ENCODE measurements around the gene GAL3ST2.
A peak's percentile ranks its signal among the peaks of the same experiment; 100 is the strongest.

Gene GAL3ST2

GRCh38 chr2:241767464-241768250 is 9.0 kb upstream of the GAL3ST2 start:
- peak; percentile 13 for DNase-seq (ENCODE audit: low spot score)
- in situ Hi-C loops (cut with MboI; ENCODE audit: low pct_unique_long_range_greater_than_20kb, low sequenced_read_pairs, unreplicated experiment), result no loop called here
- TF ChIP-seq, protein P1, sequence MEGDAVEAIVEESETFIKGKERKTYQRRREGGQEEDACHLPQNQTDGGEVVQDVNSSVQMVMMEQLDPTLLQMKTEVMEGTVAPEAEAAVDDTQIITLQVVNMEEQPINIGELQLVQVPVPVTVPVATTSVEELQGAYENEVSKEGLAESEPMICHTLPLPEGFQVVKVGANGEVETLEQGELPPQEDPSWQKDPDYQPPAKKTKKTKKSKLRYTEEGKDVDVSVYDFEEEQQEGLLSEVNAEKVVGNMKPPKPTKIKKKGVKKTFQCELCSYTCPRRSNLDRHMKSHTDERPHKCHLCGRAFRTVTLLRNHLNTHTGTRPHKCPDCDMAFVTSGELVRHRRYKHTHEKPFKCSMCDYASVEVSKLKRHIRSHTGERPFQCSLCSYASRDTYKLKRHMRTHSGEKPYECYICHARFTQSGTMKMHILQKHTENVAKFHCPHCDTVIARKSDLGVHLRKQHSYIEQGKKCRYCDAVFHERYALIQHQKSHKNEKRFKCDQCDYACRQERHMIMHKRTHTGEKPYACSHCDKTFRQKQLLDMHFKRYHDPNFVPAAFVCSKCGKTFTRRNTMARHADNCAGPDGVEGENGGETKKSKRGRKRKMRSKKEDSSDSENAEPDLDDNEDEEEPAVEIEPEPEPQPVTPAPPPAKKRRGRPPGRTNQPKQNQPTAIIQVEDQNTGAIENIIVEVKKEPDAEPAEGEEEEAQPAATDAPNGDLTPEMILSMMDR (IDR thresholded peaks at IDR 0.05; ENCODE audit: extremely low read depth, insufficient read depth, missing control alignments), result no peak

GRCh38 chr2:241768251-241768711 is 8.3 kb upstream of the GAL3ST2 start:
- TF ChIP-seq, protein P1 (IDR thresholded peaks at IDR 0.05; ENCODE audit: extremely low read depth, insufficient read depth, missing control alignments), result no peak
- in situ Hi-C loops (cut with MboI; ENCODE audit: low pct_unique_long_range_greater_than_20kb, low sequenced_read_pairs, unreplicated experiment), result no loop called here
- DNase-seq (ENCODE audit: low spot score), result peak; percentile 15

DNA sequence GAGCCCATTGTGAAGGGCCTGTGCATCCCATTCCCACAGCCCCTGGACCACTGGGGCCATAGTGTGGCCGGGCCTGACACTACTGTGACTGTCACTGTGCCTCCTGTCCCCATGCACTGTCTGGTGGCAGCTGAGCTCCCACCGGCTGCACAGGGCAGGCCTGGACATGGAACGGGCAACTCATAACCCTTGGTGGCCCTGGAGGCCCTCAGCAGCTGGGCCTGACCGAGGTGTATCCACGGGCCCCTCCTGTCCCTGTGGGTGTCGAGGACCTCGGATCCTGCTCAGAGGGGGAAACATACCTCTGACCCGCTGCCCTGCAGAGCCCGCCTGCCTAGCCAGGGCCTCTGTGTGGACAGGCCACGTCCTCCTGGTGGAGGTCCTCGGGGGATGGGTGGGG is 7.8 kb upstream of the GAL3ST2 start:
- no peak for DNase-seq (ENCODE audit: low spot score)
- TF ChIP-seq, protein P1 (IDR thresholded peaks at IDR 0.05; ENCODE audit: extremely low read depth, insufficient read depth, missing control alignments), result no peak
- in situ Hi-C loops (cut with MboI; ENCODE audit: low pct_unique_long_range_greater_than_20kb, low sequenced_read_pairs, unreplicated experiment), result no loop called here

DNA sequence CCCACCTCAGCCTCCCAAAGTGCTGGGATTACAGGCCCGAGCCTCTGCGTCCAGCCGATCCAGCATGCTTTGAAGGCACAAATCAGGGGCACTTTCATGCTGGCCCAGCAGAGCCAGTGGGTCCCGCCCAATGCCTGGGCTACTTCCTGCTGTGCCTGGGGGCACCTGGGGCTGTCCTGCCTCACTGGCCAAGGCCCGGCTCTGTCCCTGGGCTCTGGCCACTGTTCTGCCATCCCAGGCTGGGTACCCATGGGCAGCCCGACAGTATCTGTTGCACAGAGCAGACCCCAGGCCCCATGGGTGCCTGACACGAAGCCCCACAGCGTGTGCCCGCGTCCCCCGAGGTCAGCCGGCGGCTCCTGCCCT is 6.8 kb upstream of the GAL3ST2 start:
- in situ Hi-C loops (cut with MboI; ENCODE audit: low pct_unique_long_range_greater_than_20kb, low sequenced_read_pairs, unreplicated experiment), result no loop called here
- TF ChIP-seq, protein P1 (IDR thresholded peaks at IDR 0.05; ENCODE audit: extremely low read depth, insufficient read depth, missing control alignments), result no peak
- DNase-seq (ENCODE audit: low spot score), result no peak

- DNase-seq (ENCODE audit: low spot score), result no peak
- TF ChIP-seq, protein P1 (IDR thresholded peaks at IDR 0.05; ENCODE audit: extremely low read depth, insufficient read depth, missing control alignments), result no peak
- in situ Hi-C loops (cut with MboI; ENCODE audit: low pct_unique_long_range_greater_than_20kb, low sequenced_read_pairs, unreplicated experiment), result no loop called here
Measured at GRCh38 chr2:241770185-241770935, 6.3 kb upstream of the GAL3ST2 start.

DNA sequence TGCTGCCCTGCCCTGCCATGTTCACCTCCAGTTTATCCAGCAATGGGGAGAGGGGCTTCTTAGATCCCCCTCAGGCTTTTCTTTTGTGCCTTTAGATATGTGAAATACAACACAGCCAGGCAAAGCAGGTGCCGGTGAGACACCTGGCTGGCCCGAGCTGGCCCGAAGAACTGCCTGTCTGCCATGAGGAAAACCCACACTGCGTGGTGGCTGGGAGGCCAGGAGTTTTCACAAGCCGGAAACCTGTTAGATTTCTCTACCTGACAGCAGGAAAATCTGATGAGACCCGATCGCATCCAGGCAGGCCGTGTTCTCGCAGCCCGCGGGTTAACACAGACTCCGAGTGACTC is 5.7 kb upstream of the GAL3ST2 start:
- TF ChIP-seq, protein P1 (IDR thresholded peaks at IDR 0.05; ENCODE audit: extremely low read depth, insufficient read depth, missing control alignments), result no peak
- DNase-seq (ENCODE audit: low spot score), result peak; percentile 35
- in situ Hi-C loops (cut with MboI; ENCODE audit: low pct_unique_long_range_greater_than_20kb, low sequenced_read_pairs, unreplicated experiment), result no loop called here

All from GM13977 (cell line).